ENCODE results near the gene UNC79.

Gene UNC79

GRCh38 chr14:93674343-93674742 lies 243.6 kb downstream of the UNC79 start:
- no peak for DNase-seq

GRCh38 chr14:93675651-93676050 lies 244.9 kb downstream of the UNC79 start:
- DNase-seq, result no peak

DNA sequence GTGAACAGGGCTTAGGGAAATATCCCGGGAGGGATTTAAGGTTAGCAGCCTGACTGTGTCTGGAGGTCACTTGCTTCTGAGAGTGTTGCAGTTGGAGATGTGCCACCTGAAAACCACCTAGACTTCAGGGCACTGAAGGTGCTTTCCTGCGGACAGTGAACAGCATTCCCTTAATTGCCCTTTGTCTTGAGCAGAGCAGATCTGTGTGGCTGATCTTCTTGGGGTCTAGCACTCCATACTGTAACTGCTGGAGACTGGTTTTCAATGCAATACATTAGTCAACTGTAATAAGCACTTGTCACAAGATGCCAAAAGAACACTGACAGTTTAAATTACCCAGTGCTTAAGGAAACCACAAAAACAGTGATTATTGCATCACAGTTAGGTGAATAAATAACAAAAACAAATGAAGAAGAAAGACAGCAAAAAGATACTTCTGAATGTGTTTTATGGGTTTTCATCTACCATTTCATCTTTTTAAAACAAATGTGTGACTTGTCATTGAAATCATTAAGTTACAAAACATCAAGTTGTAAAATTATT lies 245.7 kb downstream of the UNC79 start:
- DNase-seq, result no peak

GRCh38 chr14:93682459-93682858 lies 251.7 kb downstream of the UNC79 start:
- DNase-seq, result no peak

DNA sequence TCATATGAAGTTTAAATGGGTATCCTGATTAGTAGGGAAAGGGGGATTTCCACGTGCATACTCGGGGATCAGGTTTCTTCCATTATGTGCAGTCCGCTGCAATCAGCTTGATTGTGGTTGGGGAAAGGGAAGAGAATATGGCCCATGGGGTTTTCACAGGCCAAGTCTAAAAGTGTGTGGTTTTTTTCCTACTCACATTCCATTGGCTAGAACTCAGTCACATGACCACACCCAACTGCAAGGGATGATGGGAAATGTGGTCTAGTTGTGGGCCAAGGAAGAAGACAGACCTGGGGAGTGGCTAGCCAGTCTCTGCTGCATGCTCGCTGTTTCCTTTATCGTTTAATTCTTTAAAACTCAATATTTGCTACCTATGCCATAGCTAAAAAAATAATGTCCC lies 252.5 kb downstream of the UNC79 start:
- peak; percentile 10 for DNase-seq

DNA sequence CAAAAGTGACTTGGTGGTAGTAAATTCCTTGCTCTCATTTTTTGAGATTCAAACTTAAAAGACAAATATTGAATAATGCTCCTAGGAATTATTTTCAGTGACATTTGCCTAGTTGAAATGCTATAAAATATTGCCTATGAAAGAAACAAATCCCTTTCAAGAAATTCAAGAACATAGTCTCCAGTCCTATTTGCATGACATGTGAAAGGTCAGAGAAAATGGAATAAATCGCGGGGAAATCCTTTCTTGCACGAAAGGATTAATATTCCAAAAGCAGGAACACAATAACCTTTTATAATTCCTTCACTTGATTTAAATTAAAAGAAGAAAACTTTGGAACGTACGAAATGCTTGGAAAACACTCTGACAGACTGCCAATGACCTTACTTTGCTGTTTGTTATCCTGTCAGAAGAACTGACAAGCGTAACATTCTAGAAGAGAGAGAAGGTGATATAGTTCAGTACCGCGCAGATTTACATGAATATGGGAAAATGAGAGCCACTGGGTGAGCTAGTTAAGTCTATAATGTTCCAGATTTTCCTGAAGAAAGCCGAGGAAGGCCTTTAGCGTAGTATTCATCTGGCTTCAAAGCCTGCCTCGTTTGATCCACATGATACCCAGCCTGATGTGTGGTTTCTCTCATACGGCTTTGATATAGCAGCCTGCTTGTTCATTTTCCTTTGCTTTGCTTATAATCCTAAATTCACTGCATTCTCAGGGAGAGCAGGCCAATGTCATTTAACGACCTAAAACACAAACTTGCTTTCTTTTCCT lies 254.6 kb downstream of the UNC79 start:
- no peak for DNase-seq

GRCh38 chr14:93686268-93686667 lies 255.5 kb downstream of the UNC79 start:
- DNase-seq, result no peak

- DNase-seq, result no peak
These were observed 257.5 kb downstream of the UNC79 start for GRCh38 chr14:93688239-93688666.

DNA sequence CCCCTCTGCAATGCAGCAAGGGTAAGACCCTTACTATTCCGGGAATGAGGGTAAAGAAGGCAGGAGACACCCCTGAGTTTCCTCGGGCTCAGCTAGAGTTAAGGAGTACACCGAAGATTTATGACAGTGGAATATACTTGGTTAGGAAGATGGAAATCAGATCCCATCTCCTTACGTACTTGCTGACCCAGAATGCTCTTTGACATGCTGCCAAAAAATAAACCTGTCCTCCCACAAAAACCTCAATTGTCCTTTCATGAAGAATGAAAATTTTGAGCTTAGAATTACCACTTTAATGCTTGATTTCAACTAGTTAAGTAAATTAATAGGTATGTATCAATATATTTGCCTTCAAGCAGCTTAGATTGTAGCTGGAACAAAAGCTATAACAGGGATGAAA lies 258.1 kb downstream of the UNC79 start:
- DNase-seq, result no peak

DNA sequence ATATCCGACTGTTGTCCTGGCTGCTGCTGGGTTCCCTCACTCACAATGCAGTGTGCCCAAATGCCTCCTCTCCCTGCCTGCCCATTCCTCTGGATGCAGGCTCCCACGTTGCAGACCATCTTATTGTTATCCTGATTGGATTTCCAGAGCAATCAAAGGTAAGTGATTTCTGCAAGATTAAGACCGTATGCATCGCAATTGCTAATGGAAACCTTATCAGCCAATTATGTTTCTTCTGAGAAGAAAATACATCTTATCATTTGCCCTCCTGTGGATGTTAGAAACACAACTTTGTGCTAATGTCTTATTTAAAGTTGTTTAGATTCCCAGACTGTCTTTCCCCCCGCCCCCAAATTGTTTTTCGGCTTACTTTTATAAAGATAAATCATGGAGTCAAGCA lies 259.4 kb downstream of the UNC79 start:
- no peak for DNase-seq

DNA sequence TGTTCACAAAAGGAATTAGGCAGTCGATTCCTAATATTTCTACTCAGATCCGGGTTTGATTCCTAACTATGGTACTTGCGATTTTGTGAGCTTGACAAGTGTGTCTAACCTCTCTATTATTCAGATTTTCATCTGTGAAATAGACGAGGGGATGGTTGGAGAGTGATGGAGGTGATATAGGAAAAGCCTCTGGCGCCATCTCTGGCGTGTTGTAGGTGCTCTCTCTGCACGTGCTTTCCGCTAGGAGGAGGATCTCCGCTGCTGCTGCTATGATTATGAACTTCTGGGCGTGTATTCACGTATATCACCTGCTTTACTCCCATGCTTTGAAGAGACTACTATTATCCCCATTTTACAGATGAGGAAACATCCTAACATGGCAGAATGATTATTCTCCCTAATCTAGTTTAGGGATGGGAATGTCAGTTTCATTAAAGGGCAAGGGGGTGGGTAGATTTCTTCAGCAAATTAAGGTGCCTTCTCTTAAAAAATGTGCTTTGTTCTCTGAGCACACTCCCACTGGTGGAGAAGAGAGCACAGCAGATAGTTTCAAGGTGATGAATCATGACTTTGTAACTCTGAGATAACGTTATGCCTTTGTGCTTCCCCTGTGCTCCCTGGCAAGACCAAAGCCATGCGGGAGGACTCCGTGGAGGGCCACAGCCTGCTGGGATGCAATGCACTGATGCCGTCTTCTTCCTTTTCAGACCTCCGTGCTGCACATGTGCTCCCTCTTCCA lies 260.5 kb downstream of the UNC79 start:
- DNase-seq, result no peak

GRCh38 chr14:93693914-93694313 lies 263.2 kb downstream of the UNC79 start:
- DNase-seq, result no peak

DNA sequence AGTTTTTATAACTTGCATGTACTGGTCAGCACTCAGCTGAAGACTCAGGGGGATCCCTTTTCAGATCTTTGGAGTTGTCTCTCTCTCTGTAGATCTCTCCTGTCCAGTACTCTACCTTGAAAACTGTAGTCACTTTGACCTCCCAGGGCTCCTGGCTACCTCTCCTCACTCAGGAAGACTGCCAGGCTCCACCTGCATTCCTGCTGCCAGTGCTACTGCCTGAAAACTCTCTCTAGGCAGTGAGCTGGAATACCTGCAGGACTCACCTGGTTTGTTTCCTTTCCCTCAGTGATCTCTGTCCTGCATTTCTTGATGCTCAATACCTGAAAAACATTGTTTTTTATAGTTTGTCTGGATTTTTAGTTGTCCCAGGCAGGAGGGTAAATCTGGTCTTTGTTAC lies 270.2 kb downstream of the UNC79 start:
- no peak for DNase-seq

- DNase-seq, result no peak
These were observed 270.8 kb downstream of the UNC79 start for GRCh38 chr14:93701562-93701961.

DNA sequence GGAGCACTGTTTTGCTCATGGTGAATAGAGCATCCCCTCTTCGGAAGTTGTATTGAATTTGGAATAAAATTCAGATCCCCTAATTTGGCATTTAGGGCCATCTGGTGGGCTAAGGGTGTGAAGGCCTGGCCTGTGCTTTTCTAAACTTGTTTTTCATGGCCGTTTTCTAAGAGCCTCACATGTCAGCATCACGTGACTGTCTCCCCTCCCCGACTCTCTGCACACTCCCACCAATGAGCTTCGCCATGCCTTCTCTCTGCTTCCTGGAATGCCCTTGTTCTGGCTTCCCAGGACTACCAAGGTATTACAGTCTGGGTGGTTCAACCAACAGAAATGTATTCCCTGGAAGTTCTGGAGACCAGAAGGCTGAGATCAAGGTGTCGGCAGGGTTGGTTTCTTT lies 272.2 kb downstream of the UNC79 start:
- no peak for DNase-seq

GRCh38 chr14:93703941-93704340 lies 273.2 kb downstream of the UNC79 start:
- no peak for DNase-seq

- no peak for DNase-seq
These were observed 274.9 kb downstream of the UNC79 start for GRCh38 chr14:93705513-93706156.

- DNase-seq, result no peak
These were observed 275.7 kb downstream of the UNC79 start for GRCh38 chr14:93706360-93706955.

GRCh38 chr14:93707475-93707874 lies 276.7 kb downstream of the UNC79 start:
- DNase-seq, result no peak

DNA sequence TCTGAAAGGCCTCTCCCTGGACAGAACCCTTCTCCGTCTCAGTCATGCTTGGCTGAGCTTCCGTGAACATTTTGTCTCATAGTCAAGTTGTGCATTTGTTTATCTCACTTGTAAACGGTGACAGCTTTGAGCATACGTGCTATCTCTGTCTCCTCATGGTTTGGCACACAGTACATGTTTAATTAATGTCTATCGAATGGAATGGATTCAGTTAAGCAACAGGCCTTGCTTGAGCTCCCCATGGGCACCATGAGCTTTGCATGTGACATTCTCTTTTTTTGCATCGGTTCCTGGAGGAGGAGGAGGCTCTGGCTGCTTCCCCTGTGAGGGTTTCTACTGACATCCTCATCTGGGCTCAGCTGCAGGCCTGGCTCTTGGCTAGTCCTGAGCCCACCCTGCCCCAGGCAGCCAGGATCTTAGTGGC lies 277.6 kb downstream of the UNC79 start:
- no peak for DNase-seq

GRCh38 chr14:93708800-93709199 lies 278.1 kb downstream of the UNC79 start:
- DNase-seq, result no peak

DNA sequence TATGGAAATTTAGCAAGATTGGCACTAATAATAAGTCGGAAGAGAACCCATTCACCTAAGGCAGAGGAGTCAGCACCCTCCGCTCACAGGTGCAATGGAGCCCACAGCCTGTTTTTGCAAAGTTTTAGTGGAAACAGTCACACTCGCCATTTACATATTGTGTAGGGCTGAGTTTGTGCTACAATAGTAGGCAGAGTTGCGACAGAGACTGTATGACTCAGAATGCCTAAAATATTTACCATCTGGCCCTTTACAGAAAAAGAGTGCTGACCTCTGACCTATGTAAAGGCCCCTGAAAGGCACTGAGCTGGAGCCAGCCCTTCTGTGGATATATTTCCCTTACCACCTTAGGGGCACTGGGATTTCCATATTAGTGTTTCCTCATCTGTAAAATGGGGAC lies 278.5 kb downstream of the UNC79 start:
- DNase-seq, result no peak

Data from EL (cell line).